Measurements from ENCODE around the gene PAFAH1B2. TPM values are rescaled to one million over a fixed set of nuclear protein-coding genes. Genes with fewer than 3 reads are reported as not detected.

PAFAH1B2 gene
- total RNA-seq, 1 donor from 2014 or later = 203 TPM

DNA sequence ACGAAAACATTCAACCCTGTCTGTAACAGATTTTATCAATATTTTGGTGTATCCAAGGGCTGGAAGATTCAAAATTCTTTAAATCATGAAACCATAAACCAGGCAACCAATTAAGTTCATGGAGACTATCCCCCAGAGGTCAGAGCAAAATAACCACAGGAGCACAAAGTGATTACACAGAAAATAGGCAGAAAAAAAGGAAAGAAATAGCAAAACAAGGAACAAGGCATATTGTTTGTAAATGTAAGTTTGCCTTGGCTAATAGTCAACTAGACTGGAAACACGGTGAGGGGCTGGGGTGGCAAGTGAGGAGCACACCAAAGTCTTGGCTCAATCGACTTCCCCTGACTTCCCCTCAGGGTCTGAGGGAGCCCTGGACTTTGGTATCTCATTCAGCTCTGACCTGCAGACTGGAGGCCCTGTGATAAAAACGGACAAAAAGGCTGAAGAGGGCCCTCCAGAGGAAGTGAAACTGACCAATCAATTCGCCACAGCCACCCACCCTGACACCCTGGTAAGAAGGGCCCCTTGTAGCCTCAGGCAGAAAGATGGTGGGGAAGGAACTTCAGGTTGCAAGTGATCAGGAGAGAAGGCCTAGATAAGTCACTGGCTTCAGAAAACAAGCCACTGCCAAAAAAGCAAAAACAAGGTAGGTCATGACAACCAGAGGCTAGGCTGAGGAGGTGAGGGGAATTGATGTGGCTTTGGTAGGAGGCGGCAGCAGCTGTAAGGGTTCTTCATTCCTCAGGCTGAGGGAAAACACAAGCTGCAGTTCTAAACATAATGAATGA is 47.7 kb upstream of the PAFAH1B2 start:
- H3K27ac ChIP-seq = no peak overlapping the region
- no peaks in the 10 kb centered on the region for H3K9me3 Mint-ChIP-seq
- H3K4me1 Mint-ChIP-seq = peaks cover 55% of the 10 kb centered on the region
- peak; percentile 64 for DNase-seq (ENCODE audit: low spot score)
- H3K27me3 Mint-ChIP-seq (ENCODE audit: insufficient read depth, low read depth) = peaks cover 3% of the 10 kb centered on the region
- H3K36me3 ChIP-seq = no peaks in the 10 kb centered on the region
- H3K27ac Mint-ChIP-seq = peak overlapping the region; percentile 80
- H3F3A ChIP-seq (ENCODE audit: low read depth) = peaks cover 11% of the 10 kb centered on the region
- TF ChIP-seq EZH2phosphoT487 (IDR thresholded peaks at IDR 0.05) = no peak
- no peak for TF ChIP-seq EZH2 (IDR thresholded peaks at IDR 0.05)
- TF ChIP-seq, protein P1, sequence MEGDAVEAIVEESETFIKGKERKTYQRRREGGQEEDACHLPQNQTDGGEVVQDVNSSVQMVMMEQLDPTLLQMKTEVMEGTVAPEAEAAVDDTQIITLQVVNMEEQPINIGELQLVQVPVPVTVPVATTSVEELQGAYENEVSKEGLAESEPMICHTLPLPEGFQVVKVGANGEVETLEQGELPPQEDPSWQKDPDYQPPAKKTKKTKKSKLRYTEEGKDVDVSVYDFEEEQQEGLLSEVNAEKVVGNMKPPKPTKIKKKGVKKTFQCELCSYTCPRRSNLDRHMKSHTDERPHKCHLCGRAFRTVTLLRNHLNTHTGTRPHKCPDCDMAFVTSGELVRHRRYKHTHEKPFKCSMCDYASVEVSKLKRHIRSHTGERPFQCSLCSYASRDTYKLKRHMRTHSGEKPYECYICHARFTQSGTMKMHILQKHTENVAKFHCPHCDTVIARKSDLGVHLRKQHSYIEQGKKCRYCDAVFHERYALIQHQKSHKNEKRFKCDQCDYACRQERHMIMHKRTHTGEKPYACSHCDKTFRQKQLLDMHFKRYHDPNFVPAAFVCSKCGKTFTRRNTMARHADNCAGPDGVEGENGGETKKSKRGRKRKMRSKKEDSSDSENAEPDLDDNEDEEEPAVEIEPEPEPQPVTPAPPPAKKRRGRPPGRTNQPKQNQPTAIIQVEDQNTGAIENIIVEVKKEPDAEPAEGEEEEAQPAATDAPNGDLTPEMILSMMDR (IDR thresholded peaks at IDR 0.05) = peak; percentile 36
- peaks cover 48% of the 10 kb centered on the region for H4K20me1 ChIP-seq (ENCODE audit: low read depth)
- H3K9me3 ChIP-seq (ENCODE audit: low read depth) = no peaks in the 10 kb centered on the region
- H3K4me3 Mint-ChIP-seq = peak overlapping the region; percentile 98
- H3K4me2 ChIP-seq = peak overlapping the region; percentile 86
- H3K9ac ChIP-seq = no peak overlapping the region
- peaks cover 14% of the 10 kb centered on the region for H3K36me3 Mint-ChIP-seq
- peaks cover 37% of the 10 kb centered on the region for H3K4me1 ChIP-seq
- H3K27me3 ChIP-seq = no peaks in the 10 kb centered on the region
- H2AFZ ChIP-seq (replicated peaks) = no peak overlapping the region
- peaks cover 66% of the 10 kb centered on the region for H3K79me2 ChIP-seq (ENCODE audit: low read depth)
- peak overlapping the region; percentile 98 for H3K4me3 ChIP-seq

DNA sequence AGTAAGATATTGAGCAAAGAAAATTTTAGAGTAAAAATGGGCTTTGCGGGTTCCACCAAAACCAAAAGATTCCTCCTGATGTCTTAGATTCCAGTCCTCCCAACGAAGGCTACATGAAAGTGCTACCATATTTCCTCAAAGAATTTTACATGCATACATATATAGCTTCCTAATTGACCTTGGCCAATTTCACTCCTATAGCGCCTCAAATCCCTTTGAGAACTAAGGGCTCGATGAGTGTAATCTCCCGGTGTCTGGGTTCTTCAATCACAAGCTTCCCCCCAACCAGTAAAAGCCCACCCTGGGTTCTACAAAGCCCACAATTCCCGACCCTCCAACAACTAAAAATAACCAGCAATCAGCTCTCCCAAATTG is 47.1 kb upstream of the PAFAH1B2 start:
- Histone ChIP-seq H3K79me2 (ENCODE audit: low read depth) (peaks cover 60% of the 10 kb centered on the region), H3F3A (ENCODE audit: low read depth) (peaks cover 11% of the 10 kb centered on the region), H3K36me3 (no peaks in the 10 kb centered on the region), H3K4me3 (peak overlapping the region; percentile 98), H3K9me3 (ENCODE audit: low read depth) (no peaks in the 10 kb centered on the region), H3K4me2 (peak overlapping the region; percentile 86), H3K4me1 (peaks cover 37% of the 10 kb centered on the region), H2AFZ (replicated peaks) (no peak overlapping the region), H4K20me1 (ENCODE audit: low read depth) (peaks cover 45% of the 10 kb centered on the region), H3K27ac (no peak overlapping the region), H3K9ac (peak overlapping the region; percentile 72), H3K27me3 (no peaks in the 10 kb centered on the region)
- Mint-ChIP-seq H3K4me3 (peak overlapping the region; percentile 98), H3K27ac (peak overlapping the region; percentile 97), H3K27me3 (ENCODE audit: insufficient read depth, low read depth) (peaks cover 3% of the 10 kb centered on the region), H3K36me3 (peaks cover 11% of the 10 kb centered on the region), H3K4me1 (peaks cover 55% of the 10 kb centered on the region), H3K9me3 (no peaks in the 10 kb centered on the region)
- TF ChIP-seq EZH2 (IDR thresholded peaks at IDR 0.05) = no peak
- no peak for TF ChIP-seq EZH2phosphoT487 (IDR thresholded peaks at IDR 0.05)
- TF ChIP-seq, protein P1 (IDR thresholded peaks at IDR 0.05) = no peak
- DNase-seq (ENCODE audit: low spot score) = no peak

DNA sequence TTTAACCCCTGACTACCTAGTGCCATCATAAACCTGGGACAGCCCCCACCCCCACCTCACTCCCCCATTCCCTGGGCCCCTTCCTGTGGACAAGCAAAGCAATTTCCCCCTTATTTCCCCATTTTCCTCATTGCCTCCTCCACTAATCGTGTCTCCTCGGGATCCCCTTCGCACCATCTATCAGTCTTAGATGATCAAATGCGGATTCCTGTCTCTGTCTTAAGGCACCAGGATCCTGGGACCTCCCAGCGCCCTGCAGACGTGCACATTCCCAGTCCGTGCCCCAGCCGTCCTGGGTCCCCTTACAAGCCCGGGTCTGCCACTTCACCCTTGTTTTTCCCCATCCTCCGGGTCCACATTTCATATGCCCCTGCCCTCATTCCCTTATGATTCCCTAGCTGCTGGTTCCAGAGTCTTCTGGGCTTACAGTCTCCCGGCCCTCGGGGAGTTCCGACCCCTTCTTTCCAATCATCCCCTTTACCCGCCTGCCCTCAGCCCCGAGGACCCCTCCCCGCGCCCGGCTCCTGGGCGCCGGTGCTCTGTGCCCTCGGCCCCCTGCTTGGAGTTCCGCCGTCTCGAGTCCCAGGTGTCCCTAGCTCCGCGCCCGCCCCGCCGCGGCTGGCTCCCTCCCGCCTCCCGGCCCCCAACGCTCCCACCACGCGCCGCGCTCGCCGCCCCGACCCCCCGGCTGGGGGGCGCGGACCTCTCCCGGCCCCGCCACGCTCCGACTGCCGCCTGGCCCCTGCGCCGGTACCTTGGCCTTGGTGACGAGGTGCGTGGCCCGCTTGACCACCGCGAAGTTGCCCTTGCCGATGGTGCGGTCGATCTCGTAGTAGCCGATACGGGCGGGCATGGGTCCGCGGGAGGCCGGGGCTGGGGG is 46.5 kb upstream of the PAFAH1B2 start:
- H3K4me1 ChIP-seq = peaks cover 37% of the 10 kb centered on the region
- Mint-ChIP-seq H3K27me3 (ENCODE audit: insufficient read depth, low read depth) (peaks cover 3% of the 10 kb centered on the region), H3K4me3 (peak overlapping the region; percentile 98), H3K27ac (peak overlapping the region; percentile 97), H3K9me3 (no peaks in the 10 kb centered on the region), H3K4me1 (peaks cover 55% of the 10 kb centered on the region), H3K36me3 (peaks cover 4% of the 10 kb centered on the region)
- peaks cover 11% of the 10 kb centered on the region for H3F3A ChIP-seq (ENCODE audit: low read depth)
- H2AFZ ChIP-seq (replicated peaks) = peak overlapping the region; percentile 59
- TF ChIP-seq EZH2 (IDR thresholded peaks at IDR 0.05) (no peak), EZH2phosphoT487 (IDR thresholded peaks at IDR 0.05) (no peak)
- TF ChIP-seq, protein P1 (IDR thresholded peaks at IDR 0.05) = no peak
- peak overlapping the region; percentile 69 for H3K27ac ChIP-seq
- peaks cover 54% of the 10 kb centered on the region for H3K79me2 ChIP-seq (ENCODE audit: low read depth)
- no peaks in the 10 kb centered on the region for H3K9me3 ChIP-seq (ENCODE audit: low read depth)
- H3K27me3 ChIP-seq = no peaks in the 10 kb centered on the region
- peaks cover 39% of the 10 kb centered on the region for H4K20me1 ChIP-seq (ENCODE audit: low read depth)
- peak overlapping the region; percentile 72 for H3K9ac ChIP-seq
- DNase-seq (ENCODE audit: low spot score) = peak; percentile 68
- H3K4me2 ChIP-seq = peak overlapping the region; percentile 86
- peak overlapping the region; percentile 98 for H3K4me3 ChIP-seq
- no peaks in the 10 kb centered on the region for H3K36me3 ChIP-seq
